K562 (cell line): ENCODE data around the gene FAM83D. TPM values are rescaled to one million over a fixed set of nuclear protein-coding genes. Genes with fewer than 3 reads are reported as not detected.

Experiments
- ATAC-seq: fragments of 200-7000 bp; cut with Tn5 transposase; 3 replicates; pipeline ENCODE4 v1.9.1; 2020; ENCODE audit warnings: moderate library complexity
- BruUV-seq: library from RNA; stranded (reverse); fragments of 400-500 nt; replicated peaks from 2 replicates; lab custom pipeline; 2021; lab: Mats Ljungman, UMichigan
- CTCF ChIA-PET: fragments of 300-600 bp; formaldehyde crosslinking; extraction: SDS; loops from one replicate; lab custom pipeline; 2021; ENCODE audit warnings: low intra/inter-chr PET ratio; lab: Yijun Ruan, JAX
- POLR2A ChIA-PET: fragments of 300-600, 350-650 bp; sonication (Branson Sonifier 250); formaldehyde crosslinking; extraction: SDS; loops from one replicate; lab custom pipeline; 2021; ENCODE audit warnings: antibody characterized with exemption, inconsistent platforms; lab: Yijun Ruan, JAX
- DNase-seq, 4 experiments: peaks; one replicate each; pipeline versions ENCODE4 v3.0.0 to v3.0.0-alpha.2; 2011 to 2018; ENCODE audit warnings: low spot score in 3 of 4, mixed read lengths in 3 of 4; ENCODE audit errors: extremely low read depth in 1 of 4
- FAIRE-seq: peaks from 2 replicates; lab custom pipeline; 2011; peaks lifted over from hg19 to GRCh38; lab: Jason Lieb, UNC
- H2AFZ ChIP-seq: 2 replicates; pipeline ENCODE4 v1.6.0; 2011; ENCODE audit warnings: low read depth, low read length, control low read depth, inconsistent platforms
- H3K27ac ChIP-seq: fragments of 200-600 bp; 3 replicates; pipeline ENCODE4 v1.8.0; 2011; ENCODE audit warnings: low read depth, mild to moderate bottlenecking, control low read depth, inconsistent platforms, low read length, moderate library complexity, mixed read lengths; ENCODE audit errors: extremely low read depth
- H3K27me3 ChIP-seq, 2 experiments: fragments of 300-600 bp in 1 of 2; 2 replicates in 1 of 2; 3 replicates in 1 of 2; pipeline versions ENCODE4 v1.6.0 to v1.8.0; 2011; ENCODE audit warnings: inconsistent platforms in 2 of 2, low read length in 2 of 2, mild to moderate bottlenecking in 1 of 2, mixed read lengths in 1 of 2, moderate library complexity in 1 of 2; ENCODE audit not compliant: control insufficient read depth in 2 of 2, insufficient read depth in 2 of 2
- H3K36me3 ChIP-seq: fragments of 300-600 bp; 3 replicates; pipeline ENCODE4 v1.8.0; 2011; ENCODE audit warnings: mild to moderate bottlenecking, low read length, inconsistent platforms; ENCODE audit not compliant: control insufficient read depth, insufficient read depth
- H3K4me1 ChIP-seq, 2 experiments: fragments of 200-600 bp in 1 of 2; replicated peaks in 1 of 2; 2 replicates in 1 of 2; 3 replicates in 1 of 2; pipeline versions ENCODE4 v1.5.1 to v1.8.0; 2011; ENCODE audit warnings: inconsistent platforms in 2 of 2, low read length in 2 of 2, mild to moderate bottlenecking in 1 of 2, mixed read lengths in 1 of 2, moderate library complexity in 1 of 2; ENCODE audit not compliant: control insufficient read depth in 2 of 2, insufficient read depth in 2 of 2
- H3K4me2 ChIP-seq: 2 replicates; pipeline ENCODE4 v1.6.1; 2011; ENCODE audit warnings: low read length, control low read depth, inconsistent platforms, mixed read lengths; ENCODE audit not compliant: insufficient read depth
- H3K4me3 ChIP-seq: fragments of 200-600 bp; sonication (generic), shearing (Covaris generic); 2 replicates; pipeline ENCODE4 v1.5.1; 2016; ENCODE audit warnings: control low read depth, inconsistent platforms
- H3K79me2 ChIP-seq: fragments of 200-600 bp; 3 replicates; pipeline ENCODE4 v1.8.0; 2011; ENCODE audit warnings: low read length, inconsistent platforms; ENCODE audit not compliant: control insufficient read depth, insufficient read depth
- H3K9ac ChIP-seq, 2 experiments: 2 replicates each; pipeline versions ENCODE4 v1.6.0 to v1.6.1; 2011; ENCODE audit warnings: low read depth in 2 of 2, low read length in 2 of 2, control low read depth in 1 of 2, inconsistent platforms in 1 of 2, mild to moderate bottlenecking in 1 of 2, mixed read lengths in 1 of 2; ENCODE audit not compliant: insufficient read depth in 1 of 2
- H3K9me1 ChIP-seq: one replicate; pipeline ENCODE4 v1.6.0; 2011; ENCODE audit warnings: inconsistent platforms, mild to moderate bottlenecking, low read length, moderate library complexity; ENCODE audit not compliant: control insufficient read depth, insufficient read depth
- H3K9me3 ChIP-seq: replicated peaks from 2 replicates; pipeline ENCODE4 v1.5.1; 2011; ENCODE audit warnings: low read depth, low read length, inconsistent platforms; ENCODE audit not compliant: control insufficient read depth, insufficient read depth
- H4K20me1 ChIP-seq: replicated peaks from 2 replicates; pipeline ENCODE4 v1.6.1; 2011; ENCODE audit warnings: low read length, inconsistent platforms, mixed read lengths; ENCODE audit not compliant: control insufficient read depth, insufficient read depth
- CAMTA2 ChIP-seq: fragments of 250-450 bp; sonication (Bioruptor Pico); conservative IDR thresholded peaks from 2 replicates; pipeline ENCODE4 v1.5.1; 2022
- CBFA2T2 ChIP-seq: fragments of 450-650 bp; conservative IDR thresholded peaks from 2 replicates; pipeline ENCODE4 v1.6.1; 2017; ENCODE audit warnings: mild to moderate bottlenecking
- GATAD2B ChIP-seq: fragments of 450-650 bp; IDR thresholded peaks from 2 replicates; pipeline ENCODE4 v1.6.1; 2017; ENCODE audit warnings: mild to moderate bottlenecking, borderline replicate concordance
- JUND ChIP-seq, 2 experiments: IDR thresholded peaks; 2 replicates in 1 of 2; 3 replicates in 1 of 2; pipeline ENCODE4 v1.6.1; 2011; ENCODE audit warnings: borderline replicate concordance in 2 of 2, low read depth in 2 of 2, low read length in 2 of 2, improper control_type of control experiment in 1 of 2, missing biosample characterization in 1 of 2, missing genetic modification characterization in 1 of 2, missing genetic modification reagents in 1 of 2
- PHF20 ChIP-seq: fragments of 450-650 bp; IDR thresholded peaks from 2 replicates; pipeline ENCODE4 v1.6.1; 2018; ENCODE audit not compliant: partially characterized antibody
- PKNOX1 ChIP-seq: fragments of 450-650 bp; IDR thresholded peaks from 2 replicates; pipeline ENCODE4 v1.6.1; 2016
- XRCC4 ChIP-seq: IDR thresholded peaks from one replicate; pipeline ENCODE4 v1.6.1; 2011; ENCODE audit not compliant: insufficient read depth, insufficient read length; ENCODE audit errors: extremely low read depth
- ZNF134 ChIP-seq: fragments of 250-450 bp; sonication (Bioruptor Pico); conservative IDR thresholded peaks from 2 replicates; pipeline ENCODE4 v1.4.0; 2020
- ZNF586 ChIP-seq: fragments of 450-650 bp; formaldehyde crosslinking; conservative IDR thresholded peaks from 2 replicates; pipeline ENCODE4 v1.4.0; 2020; ENCODE audit warnings: mild to moderate bottlenecking, moderate library complexity
- WGBS: fragments of 100-300 bp; shearing (Covaris generic); methylation state at CpG from one replicate; pipeline ENCODE4 v1.1.6; 2016; ENCODE audit warnings: low coverage, mixed read lengths; ENCODE audit not compliant: insufficient coverage; ENCODE audit errors: missing lambda C conversion rate; 5-methylcytosine and 5-hydroxymethylcytosine counted together
- in situ Hi-C: fragments of 300-500 bp; cut with MboI; formaldehyde crosslinking; loops from 4 replicates; pipeline ENCODE4 v1.15.0; 2018; ENCODE audit warnings: inconsistent platforms, mixed read lengths
- intact Hi-C: fragments of 100-400 bp; cut with micrococcal nuclease; formaldehyde crosslinking; loops from 2 replicates; pipeline ENCODE4 v1.14.2; 2022
- polyA plus RNA-seq, 8 experiments: library from polyadenylated mRNA; depleted of rRNA in 4 of 8; stranded (reverse) in 5 of 8; unstranded in 3 of 8; fragments of >200 nt; fragmentation: Nextera tagmentation in 2 of 8; fragmentation: Illumina TruSeq in 1 of 8; extraction: Ambion mirVana in 2 of 8; extraction: Trizol in 1 of 8; gene quantifications; 2 replicates each; pipeline versions ENCODE4 v1.2.1 to v1.2.3, GENCODE V29; 2011 to 2014; ENCODE audit warnings: inconsistent platforms in 1 of 8, missing spikeins in 1 of 8
- total RNA-seq, 7 experiments: library from RNA; depleted of rRNA in 6 of 7; stranded (reverse); fragments of >200 nt in 6 of 7; fragmentation: Illumina TruSeq in 2 of 7; extraction: Trizol in 2 of 7; gene quantifications; 2 replicates each; pipeline versions ENCODE4 v1.2.1 to v1.2.3, GENCODE V29; 2011 to 2021; ENCODE audit warnings: low replicate concordance in 1 of 7

FAM83D gene
- total and polyA plus RNA-seq, 9 of the 15 experiments (the other 6 are each of a cell fraction or from before 2014, with no cell fraction given): 8.2 to 66.1 (median 43.5) TPM

GRCh38 chr20:38897267-38897666 is 28.9 kb upstream of the FAM83D start:
- Histone ChIP-seq H3K9me1 (no peaks in the 10 kb centered on the region), H2AFZ (no peak overlapping the region), H3K4me2 (no peak overlapping the region), H4K20me1 (no peaks in the 10 kb centered on the region), H3K9me3 (no peaks in the 10 kb centered on the region), H3K27ac (no peak overlapping the region), H3K9ac (no peak overlapping the region), H3K4me3 (no peak overlapping the region), H3K79me2 (no peaks in the 10 kb centered on the region), H3K36me3 (no peaks in the 10 kb centered on the region), H3K27me3 (peaks cover 0 to 13% of the 10 kb centered on the region in 2 experiments; a peak in 2 of 5 replicates), H3K4me1 (peaks cover 12 to 22% of the 10 kb centered on the region in 2 experiments)
- no peak for ATAC-seq
- POLR2A ChIA-PET: no interaction called here
- TF ChIP-seq CAMTA2 (CRISPR knock-in tag) (no peak), JUND (IDR thresholded peaks at IDR 0.05; ENCODE audit: borderline replicate concordance, low read depth, low read length) (no peak), JUND (tag; IDR thresholded peaks at IDR 0.05; ENCODE audit: borderline replicate concordance, low read depth, low read length) (no peak), XRCC4 (no peak), ZNF134 (CRISPR knock-in tag) (no peak), CBFA2T2 (no peak), GATAD2B (no peak), PKNOX1 (no peak), PHF20 (no peak), ZNF586 (CRISPR knock-in tag) (no peak)
- CTCF ChIA-PET: no interaction called here
- intact Hi-C loops: no loop called here
- no peak for FAIRE-seq
- in situ Hi-C loops: loop anchor here (10.0 kb wide), 1 partner anchor 252 kb away; no protein-coding TSS in a partner anchor
- DNase-seq: no peak
- no TSS peak for BruUV-seq
- WGBS: 26% methylated on average over 4 of the region's 4 CpGs
